Activated CD8-positive, alpha-beta memory T cell treated with anti-CD3 and anti-CD28 coated beads for 48 hours (primary cell): Measurements from ENCODE around the gene PRSS1.
"Not testable (repeated sequence)": the region's sequence is repeated elsewhere in the genome, so short reads cannot be mapped to it uniquely, and the experiment has no call there.

Source experiments
- DNase-seq, 3 experiments: peaks; one replicate each; pipeline ENCODE4 v3.0.0-alpha.2; 2020; ENCODE audit warnings: low read depth in 2 of 3, low spot score in 2 of 3

Gene PRSS1

GRCh38 chr7:142773230-142773629 is 24.0 kb downstream of the PRSS1 start:
- DNase-seq = no peak

DNA sequence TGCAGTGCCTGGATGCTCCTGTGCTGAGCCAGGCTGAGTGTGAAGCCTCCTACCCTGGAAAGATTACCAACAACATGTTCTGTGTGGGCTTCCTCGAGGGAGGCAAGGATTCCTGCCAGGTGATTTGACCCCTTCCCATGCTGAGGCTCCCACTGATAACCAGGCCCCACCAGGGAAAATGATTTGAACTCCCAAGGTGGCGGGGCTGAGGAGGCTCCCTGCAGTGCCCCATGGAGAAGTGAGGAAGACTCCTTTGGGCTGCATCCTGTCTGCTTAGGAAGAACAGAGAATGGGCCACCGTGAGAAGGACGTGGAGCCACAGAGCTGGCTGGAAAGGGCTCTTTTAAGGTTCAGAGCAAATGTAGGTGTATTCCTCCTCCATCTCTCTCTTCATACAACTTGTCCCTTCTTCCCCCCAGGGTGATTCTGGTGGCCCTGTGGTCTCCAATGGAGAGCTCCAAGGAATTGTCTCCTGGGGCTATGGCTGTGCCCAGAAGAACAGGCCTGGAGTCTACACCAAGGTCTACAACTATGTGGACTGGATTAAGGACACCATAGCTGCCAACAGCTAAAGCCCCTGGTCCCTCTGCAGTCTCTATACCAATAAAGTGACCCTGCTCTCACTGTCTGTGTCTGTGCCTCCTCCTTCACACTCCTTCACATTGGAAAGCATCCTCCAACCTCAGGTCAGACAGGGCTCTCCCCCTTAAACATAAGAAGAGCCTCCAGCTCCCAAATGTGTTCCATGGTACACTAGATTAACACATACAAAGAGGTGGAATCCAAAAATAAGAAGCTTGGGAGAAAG is 24.9 kb downstream of the PRSS1 start:
- DNase-seq = no peak

- DNase-seq = no peak
These were observed 25.6 kb downstream of the PRSS1 start for GRCh38 chr7:142774826-142775225.

DNA sequence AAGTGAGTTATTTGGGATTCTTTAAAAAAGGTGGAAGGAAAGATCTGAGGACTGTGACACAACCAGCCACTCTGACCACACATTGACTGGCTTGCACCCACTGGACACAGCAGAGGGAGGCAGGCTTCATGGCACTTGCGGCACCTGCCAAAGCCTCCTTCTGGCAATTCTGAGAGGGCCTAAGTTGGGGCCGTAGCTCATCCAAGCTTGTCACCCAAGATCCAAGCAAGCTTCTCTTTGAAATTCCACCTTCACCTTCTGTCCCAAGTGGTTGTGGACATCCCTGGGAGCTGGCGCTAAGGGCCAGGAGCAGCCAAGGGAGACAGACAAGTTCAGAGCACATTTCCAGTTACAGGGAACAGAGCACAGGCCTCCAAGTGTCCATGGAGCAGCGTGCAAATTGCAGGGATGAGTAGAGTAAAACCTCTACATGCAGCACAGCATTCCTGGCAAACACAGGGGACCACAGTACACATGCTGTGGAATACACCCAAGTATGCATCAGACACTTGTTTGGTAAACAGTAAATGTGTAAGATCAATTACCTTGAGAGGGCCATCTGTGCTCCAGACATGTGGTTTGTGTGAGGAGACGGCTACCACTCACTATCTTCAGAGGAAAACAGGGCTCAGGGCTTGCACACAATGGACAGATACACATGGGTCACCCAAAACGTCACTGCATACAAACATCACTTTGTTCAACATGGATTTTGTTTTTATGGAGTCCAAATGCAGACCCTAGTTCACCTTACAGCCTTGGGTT is 26.3 kb downstream of the PRSS1 start:
- not testable (repeated sequence) for DNase-seq

DNA sequence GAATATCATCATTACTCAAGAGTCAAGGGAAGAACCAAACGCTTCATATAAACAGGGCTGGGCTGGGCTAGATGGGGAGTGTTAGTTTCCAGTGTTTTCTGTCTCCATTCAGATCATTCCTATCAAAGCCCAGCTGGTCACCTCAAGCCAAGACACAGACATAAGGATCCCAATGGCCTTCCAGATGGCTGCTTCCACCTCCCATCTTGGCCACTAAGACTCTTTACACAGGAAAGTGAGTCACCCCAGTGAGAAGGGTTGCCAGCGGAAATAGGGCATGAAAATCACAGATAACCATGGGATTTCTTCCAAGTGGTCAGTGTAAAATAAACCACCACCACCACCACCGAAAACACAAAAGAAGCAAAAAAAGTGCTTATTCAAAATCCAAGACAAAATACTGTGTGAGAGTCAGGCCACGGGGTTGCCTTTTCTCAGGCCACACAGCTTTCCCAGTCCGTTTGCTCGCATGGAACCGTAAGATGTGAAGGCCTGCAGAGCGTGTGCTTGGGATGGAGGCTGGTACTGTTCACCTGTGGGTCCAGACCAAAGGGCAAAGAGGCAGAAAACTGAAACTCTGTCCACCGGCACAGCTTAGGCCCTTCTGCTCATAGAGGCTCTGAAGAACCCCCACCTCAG is 27.1 kb downstream of the PRSS1 start:
- DNase-seq = no peak

DNA sequence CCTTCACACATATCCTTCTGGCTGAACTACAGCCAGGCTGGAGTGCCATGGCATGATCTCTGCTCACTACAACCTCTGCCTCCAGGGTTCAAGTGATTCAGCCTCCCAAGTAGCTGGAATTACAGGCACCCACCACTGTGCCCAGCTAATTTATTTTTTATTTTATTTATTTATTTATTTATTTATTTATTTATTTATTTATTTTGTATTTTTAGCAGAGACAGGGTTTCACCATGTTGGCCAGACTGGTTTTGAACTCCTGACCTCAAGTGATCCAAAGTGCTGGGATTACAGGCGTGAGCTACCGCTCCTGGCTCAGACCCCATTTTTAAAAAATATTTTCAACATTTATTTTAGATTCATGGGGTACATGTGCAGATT is 27.6 kb downstream of the PRSS1 start:
- DNase-seq = not testable (repeated sequence)

GRCh38 chr7:142777318-142777717 is 28.0 kb downstream of the PRSS1 start:
- DNase-seq = no peak

DNA sequence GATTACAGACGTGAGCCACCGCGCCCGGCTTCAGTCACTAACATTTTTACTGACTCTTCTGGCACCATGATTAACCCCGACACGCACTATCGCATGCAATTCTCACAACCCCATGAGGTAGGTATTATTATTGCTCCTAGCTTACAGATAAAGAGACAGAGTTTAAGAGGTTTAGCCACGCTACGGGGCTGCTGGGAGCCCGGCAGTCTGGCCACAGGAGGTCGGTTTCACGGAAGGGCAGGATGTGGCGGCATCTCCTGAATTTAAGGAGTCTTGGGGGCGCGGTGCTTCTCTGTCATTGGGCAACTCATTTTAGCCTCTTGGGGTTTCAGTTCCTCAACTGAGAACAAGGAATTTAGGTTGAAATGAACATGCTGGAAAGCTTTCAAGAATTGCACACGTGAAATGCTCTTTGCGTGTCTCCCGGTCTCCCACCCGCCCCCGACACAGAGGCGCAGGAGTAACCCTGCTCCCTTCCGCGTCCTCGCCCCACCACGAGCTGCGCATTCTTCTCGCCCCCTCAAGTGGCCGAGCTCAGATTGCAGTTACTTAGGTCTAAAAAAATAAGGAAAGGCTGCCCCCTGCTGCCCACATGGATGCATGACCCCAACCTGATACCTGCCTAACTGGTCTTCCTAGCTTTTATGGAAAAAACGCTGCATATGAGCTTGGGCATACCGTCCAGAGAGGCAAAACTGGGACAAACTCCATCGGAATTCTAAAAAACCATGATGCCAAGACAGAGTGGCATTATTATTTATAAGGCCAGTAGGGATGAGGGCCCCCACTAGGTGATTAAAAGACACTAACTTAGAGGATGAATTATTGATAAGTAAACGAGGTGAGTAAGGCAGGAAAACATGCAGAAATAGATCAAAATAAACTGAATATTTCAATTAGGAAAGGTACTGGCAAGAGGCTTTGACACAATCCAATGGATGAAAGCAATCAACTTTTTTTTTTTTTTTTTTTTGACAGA is 33.9 kb downstream of the PRSS1 start:
- DNase-seq = no peak

DNA sequence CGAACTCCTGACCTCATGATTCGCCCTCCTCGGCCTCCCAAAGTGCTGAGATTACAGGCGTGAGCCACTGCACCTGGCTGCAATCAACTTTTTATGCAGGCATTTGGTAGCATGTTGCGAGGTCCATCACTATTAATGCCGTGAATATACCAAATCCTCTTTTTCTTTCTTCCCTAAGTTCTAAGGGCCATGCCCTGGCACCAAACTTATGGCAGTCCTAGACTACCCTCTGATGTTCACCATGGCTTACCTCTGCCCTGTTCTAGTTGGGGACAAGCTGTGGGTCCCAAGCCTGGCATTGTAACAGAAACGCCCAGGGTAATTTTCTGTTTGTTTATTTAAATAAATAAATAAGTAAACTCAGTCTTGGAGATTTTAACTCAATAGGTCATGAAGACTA is 34.8 kb downstream of the PRSS1 start:
- DNase-seq = no peak

DNA sequence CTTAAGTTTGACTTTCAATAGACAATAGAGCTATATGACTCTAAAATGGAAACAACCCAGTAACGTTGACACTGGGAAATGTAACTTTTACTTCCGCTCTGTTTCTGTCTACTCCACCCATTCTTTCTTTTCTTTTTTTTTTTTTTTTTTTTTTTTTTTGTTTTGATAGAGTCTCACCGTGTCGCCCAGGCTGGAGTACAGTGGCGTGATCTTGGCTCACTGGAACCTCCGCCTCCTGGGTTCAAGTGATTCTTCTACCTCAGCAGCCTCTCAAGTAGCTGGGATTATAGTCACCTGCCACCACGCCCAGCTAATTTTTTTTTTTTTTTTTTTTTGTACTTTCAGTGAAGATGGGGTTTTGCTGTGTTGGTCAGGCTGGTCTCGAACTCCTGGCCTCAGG is 35.4 kb downstream of the PRSS1 start:
- DNase-seq = no peak

DNA sequence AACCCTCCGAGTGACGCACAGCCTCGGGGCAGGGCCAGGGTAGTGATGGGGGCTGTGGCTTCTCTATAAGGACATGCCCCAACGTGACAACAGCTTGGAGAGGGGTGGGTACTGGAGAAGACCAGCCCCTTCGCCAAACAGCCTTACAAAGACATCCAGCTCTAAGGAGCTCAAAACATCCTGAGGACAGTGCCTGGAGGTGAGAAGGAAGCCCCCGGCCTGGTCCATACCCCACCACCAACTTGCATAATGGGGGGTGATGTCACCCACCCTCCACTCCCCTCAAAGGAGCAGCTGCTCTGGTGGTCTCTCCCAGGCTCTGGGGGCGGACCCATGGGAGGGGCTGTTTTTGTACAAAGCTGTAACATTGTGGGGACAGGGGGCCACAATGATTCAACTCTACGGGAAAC is 36.6 kb downstream of the PRSS1 start:
- no peak for DNase-seq

DNA sequence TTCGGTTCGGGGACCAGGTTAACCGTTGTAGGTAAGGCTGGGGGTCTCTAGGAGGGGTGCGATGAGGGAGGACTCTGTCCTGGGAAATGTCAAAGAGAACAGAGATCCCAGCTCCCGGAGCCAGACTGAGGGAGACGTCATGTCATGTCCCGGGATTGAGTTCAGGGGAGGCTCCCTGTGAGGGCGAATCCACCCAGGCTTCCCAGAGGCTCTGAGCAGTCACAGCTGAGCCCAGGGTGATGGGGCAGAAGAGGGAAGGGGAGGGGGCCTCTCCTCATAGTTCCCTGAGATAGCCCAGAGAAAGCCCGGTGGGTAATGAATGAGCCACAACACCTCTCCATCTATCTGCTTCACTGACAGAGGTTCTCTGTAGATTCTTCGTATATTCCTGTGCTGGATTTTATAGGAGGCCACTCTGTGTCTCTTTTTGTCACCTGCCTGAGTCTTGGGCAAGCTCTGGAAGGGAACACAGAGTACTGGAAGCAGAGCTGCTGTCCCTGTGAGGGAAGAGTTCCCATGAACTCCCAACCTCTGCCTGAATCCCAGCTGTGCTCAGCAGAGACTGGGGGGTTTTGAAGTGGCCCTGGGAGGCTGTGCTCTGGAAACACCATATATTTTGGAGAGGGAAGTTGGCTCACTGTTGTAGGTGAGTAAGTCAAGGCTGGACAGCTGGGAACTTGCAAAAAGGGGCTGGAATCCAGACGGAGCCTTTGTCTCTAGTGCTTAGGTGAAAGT is 37.9 kb downstream of the PRSS1 start:
- no peak for DNase-seq

- no peak for DNase-seq
These were observed 38.5 kb downstream of the PRSS1 start for GRCh38 chr7:142787783-142788182.

DNA sequence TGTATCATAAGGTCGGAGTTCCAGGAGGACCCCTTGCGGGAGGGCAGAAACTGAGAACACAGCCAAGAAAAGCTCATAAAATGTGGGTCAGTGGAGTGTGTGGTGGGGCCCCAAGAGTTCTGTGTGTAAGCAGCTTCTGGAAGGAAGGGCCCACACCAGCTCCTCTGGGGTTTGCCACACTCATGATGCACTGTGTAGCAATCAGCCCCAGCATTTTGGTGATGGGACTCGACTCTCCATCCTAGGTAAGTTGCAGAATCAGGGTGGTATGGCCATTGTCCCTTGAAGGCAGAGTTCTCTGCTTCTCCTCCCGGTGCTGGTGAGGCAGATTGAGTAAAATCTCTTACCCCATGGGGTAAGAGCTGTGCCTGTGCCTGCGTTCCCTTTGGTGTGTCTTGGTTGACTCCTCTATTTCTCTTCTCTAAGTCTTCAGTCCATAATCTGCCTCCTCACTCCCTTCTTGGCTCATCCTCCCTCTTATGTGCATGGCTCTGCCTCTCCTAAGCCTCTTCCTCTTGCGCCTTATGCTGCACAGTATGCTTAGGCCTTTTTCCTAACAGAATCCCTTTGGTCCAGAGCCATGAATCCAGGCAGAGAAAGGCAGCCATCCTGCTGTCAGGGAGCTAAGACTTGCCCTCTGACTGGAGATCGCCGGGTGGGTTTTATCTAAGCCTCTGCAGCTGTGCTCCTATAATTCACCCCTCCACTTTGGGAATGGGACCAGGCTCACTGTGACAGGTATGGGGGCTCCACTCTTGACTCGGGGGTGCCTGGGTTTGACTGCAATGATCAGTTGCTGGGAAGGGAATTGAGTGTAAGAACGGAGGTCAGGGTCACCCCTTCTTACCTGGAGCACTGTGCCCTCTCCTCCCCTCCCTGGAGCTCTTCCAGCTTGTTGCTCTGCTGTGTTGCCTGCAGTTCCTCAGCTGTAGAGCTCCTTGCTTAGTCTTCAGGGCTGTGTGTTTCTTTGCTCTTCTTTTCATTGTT is 39.3 kb downstream of the PRSS1 start:
- no peak for DNase-seq

DNA sequence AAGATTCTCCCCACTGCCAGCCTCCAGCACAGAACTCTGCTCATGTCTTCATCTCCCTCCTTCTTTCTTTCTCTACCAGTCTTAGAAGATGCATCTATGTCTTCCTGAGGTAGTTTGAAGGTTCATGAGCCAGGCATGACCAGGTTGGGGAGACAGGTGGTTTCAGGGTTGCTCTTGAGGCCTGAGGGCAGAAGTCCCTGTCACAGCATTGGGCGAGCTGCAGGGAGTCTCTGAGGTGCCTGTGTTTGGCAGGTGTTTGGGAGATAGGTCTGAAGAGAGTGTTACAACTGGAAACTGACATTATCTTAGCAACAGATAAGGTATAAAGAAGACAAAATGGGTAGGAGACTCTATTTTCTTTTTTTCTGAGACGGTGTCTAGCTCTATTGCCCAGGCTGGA is 40.2 kb downstream of the PRSS1 start:
- DNase-seq = no peak

- DNase-seq = no peak
These were observed 40.8 kb downstream of the PRSS1 start for GRCh38 chr7:142790056-142790455.

GRCh38 chr7:142790555-142790954 is 41.3 kb downstream of the PRSS1 start:
- DNase-seq = no peak

- no peak for DNase-seq
These were observed 42.2 kb downstream of the PRSS1 start for GRCh38 chr7:142791502-142791901.

DNA sequence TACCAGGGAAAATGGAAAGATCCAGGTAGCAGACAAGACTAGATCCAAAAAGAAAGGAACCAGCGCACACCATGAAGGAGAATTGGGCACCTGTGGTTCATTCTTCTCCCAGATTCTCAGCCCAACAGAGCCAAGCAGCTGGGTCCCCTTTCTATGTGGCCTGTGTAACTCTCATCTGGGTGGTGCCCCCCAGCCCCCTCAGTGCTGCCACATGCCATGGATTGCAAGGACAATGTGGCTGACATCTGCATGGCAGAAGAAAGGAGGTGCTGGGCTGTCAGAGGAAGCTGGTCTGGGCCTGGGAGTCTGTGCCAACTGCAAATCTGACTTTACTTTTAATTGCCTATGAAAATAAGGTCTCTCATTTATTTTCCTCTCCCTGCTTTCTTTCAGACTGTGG is 42.9 kb downstream of the PRSS1 start:
- no peak for DNase-seq
